ENCODE measurements around the gene ACAP3.

- TF ChIP-seq, protein P1, sequence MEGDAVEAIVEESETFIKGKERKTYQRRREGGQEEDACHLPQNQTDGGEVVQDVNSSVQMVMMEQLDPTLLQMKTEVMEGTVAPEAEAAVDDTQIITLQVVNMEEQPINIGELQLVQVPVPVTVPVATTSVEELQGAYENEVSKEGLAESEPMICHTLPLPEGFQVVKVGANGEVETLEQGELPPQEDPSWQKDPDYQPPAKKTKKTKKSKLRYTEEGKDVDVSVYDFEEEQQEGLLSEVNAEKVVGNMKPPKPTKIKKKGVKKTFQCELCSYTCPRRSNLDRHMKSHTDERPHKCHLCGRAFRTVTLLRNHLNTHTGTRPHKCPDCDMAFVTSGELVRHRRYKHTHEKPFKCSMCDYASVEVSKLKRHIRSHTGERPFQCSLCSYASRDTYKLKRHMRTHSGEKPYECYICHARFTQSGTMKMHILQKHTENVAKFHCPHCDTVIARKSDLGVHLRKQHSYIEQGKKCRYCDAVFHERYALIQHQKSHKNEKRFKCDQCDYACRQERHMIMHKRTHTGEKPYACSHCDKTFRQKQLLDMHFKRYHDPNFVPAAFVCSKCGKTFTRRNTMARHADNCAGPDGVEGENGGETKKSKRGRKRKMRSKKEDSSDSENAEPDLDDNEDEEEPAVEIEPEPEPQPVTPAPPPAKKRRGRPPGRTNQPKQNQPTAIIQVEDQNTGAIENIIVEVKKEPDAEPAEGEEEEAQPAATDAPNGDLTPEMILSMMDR (IDR thresholded peaks at IDR 0.05) = no peak
- no peak for TF ChIP-seq EZH2 (IDR thresholded peaks at IDR 0.05)
These were observed 3.1 kb downstream of the ACAP3 start for GRCh38 chr1:1304331-1305299.

Measured in neural progenitor cell (in vitro differentiated cells).